ENCODE measurements around the gene STOM.

GRCh38 chr9:121344184-121344583 is 25.9 kb downstream of the STOM start:
- TF ChIP-seq CTCF (conservative IDR thresholded peaks at IDR 0.05) (no peak), ZFX (IDR thresholded peaks at IDR 0.05) (no peak)

Data from C4-2B (cell line).